ENCODE results near the gene HS3ST3B1.

HS3ST3B1 gene

GRCh38 chr17:14359163-14360020 lies 58.5 kb downstream of the HS3ST3B1 start:
- DNase-seq, result no peak

GRCh38 chr17:14360856-14361255 lies 60.0 kb downstream of the HS3ST3B1 start:
- no peak for DNase-seq

- DNase-seq, result no peak
These were observed 60.6 kb downstream of the HS3ST3B1 start for GRCh38 chr17:14361470-14361869.

GRCh38 chr17:14361945-14362508 lies 61.1 kb downstream of the HS3ST3B1 start:
- no peak for DNase-seq

GRCh38 chr17:14366199-14366598 lies 65.3 kb downstream of the HS3ST3B1 start:
- no peak for DNase-seq

- no peak for DNase-seq
These were observed 71.6 kb downstream of the HS3ST3B1 start for GRCh38 chr17:14372461-14372860.

GRCh38 chr17:14372905-14373613 lies 72.2 kb downstream of the HS3ST3B1 start:
- DNase-seq, result no peak

GRCh38 chr17:14373614-14374259 lies 72.9 kb downstream of the HS3ST3B1 start:
- DNase-seq, result no peak

- DNase-seq, result no peak
These were observed 73.4 kb downstream of the HS3ST3B1 start for GRCh38 chr17:14374268-14374667.

GRCh38 chr17:14376666-14377065 lies 75.8 kb downstream of the HS3ST3B1 start:
- no peak for DNase-seq

GRCh38 chr17:14381606-14382005 lies 80.7 kb downstream of the HS3ST3B1 start:
- DNase-seq, result no peak

- no peak for DNase-seq
These were observed 86.2 kb downstream of the HS3ST3B1 start for GRCh38 chr17:14387036-14387435.

- DNase-seq, result no peak
These were observed 88.8 kb downstream of the HS3ST3B1 start for GRCh38 chr17:14389681-14390080.

GRCh38 chr17:14393723-14394122 lies 92.8 kb downstream of the HS3ST3B1 start:
- no peak for DNase-seq

GRCh38 chr17:14395255-14395654 lies 94.4 kb downstream of the HS3ST3B1 start:
- DNase-seq, result no peak

GRCh38 chr17:14396547-14396946 lies 95.7 kb downstream of the HS3ST3B1 start:
- no peak for DNase-seq

GRCh38 chr17:14398766-14399165 lies 97.9 kb downstream of the HS3ST3B1 start:
- no peak for DNase-seq

Measured in DMS53 (cell line).